RCC 7860 (cell line): Measurements from ENCODE around the gene SMTNL2.
"Not testable (repeated sequence)": the region's sequence is repeated elsewhere in the genome, so short reads cannot be mapped to it uniquely, and the experiment has no call there.

Source experiments
- DNase-seq: peaks from one replicate; pipeline ENCODE4 v3.0.0-alpha.2; 2015; ENCODE audit warnings: low spot score
- FAIRE-seq: peaks from 2 replicates; lab custom pipeline; 2012; peaks lifted over from hg19 to GRCh38; lab: Jason Lieb, UNC

The SMTNL2 gene

DNA sequence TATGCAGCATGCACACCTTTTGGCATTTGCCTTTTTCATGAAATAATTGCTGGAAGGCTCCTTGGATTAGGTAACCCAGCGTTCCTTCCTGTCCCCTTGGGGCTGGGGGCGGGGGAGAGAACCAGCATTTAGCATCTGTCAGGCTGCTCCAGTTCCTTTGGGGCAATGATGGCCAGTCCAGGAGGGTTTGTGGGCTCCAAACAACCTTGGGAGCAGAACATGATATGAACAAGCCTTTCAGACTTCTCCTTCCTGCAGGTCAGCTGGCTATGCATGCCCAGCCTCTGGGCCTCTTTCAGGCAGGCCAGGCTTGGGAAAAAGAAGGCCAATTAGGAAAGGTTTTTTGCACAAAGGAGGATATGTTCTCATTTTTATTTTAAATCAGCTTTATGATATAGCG, 1.1 kb upstream of the SMTNL2 start:
- FAIRE-seq (no peak), DNase-seq (no peak)

GRCh38 chr17:4583782-4584100, 588 bp upstream of the SMTNL2 start:
- no peak for FAIRE-seq

GRCh38 chr17:4584917-4585637, 748 bp downstream of the SMTNL2 start:
- DNase-seq (no peak), FAIRE-seq (no peak)

More at GRCh38 chr17:4583782-4584100, 588 bp upstream of the SMTNL2 start:
- DNase-seq = no peak

GRCh38 chr17:4585638-4585994, 1.3 kb downstream of the SMTNL2 start:
- no peak for FAIRE-seq
- no peak for DNase-seq

DNA sequence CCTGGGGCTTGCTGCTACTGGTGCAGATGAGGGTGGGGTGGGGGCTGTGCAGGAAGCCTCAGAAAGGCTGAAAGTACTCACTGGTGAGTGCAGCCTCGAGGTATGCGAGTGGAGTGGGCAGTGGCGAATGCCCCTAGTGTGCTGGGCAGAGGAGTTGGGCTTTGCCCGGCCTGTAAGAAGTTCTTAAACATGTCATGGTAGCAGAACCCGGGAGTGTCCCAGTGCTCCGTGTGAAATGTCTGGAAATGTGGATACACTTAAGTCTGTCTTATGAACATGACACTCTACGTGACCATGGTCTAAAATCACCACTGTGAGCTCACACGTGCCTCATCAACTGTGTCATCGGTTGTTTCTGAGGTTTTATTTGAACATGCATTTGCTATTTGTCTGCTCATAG, 1.7 kb downstream of the SMTNL2 start:
- DNase-seq = no peak
- FAIRE-seq = no peak

- DNase-seq = no peak
- FAIRE-seq = no peak
These were observed 2.9 kb downstream of the SMTNL2 start for GRCh38 chr17:4587195-4587594.

GRCh38 chr17:4587803-4588202, 3.5 kb downstream of the SMTNL2 start:
- DNase-seq (no peak), FAIRE-seq (no peak)

GRCh38 chr17:4588391-4588790, 4.1 kb downstream of the SMTNL2 start:
- FAIRE-seq = no peak

GRCh38 chr17:4588898-4589625, 4.7 kb downstream of the SMTNL2 start:
- FAIRE-seq (no peak), DNase-seq (no peak)

More at GRCh38 chr17:4588391-4588790, 4.1 kb downstream of the SMTNL2 start:
- no peak for DNase-seq

DNA sequence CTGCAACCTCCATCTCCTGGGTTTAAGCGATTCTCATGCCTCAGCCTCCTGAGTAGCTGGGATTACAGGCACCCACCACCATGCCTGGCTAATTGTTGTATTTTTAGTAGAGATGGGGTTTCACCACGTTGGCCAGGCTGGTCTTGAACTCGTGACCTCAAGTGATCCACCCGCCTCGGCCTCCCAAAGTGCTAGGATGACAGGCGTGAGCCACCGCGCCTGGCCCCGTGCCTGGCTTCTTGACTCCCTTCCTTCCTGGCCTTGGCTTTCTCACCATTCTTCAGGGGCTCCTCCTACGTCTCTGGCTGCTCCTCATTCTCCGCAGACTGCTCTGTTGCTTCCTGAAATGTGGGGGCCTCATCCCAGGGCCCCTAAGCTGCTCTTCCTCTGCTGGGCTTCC, 5.7 kb downstream of the SMTNL2 start:
- not testable (repeated sequence) for DNase-seq, FAIRE-seq

DNA sequence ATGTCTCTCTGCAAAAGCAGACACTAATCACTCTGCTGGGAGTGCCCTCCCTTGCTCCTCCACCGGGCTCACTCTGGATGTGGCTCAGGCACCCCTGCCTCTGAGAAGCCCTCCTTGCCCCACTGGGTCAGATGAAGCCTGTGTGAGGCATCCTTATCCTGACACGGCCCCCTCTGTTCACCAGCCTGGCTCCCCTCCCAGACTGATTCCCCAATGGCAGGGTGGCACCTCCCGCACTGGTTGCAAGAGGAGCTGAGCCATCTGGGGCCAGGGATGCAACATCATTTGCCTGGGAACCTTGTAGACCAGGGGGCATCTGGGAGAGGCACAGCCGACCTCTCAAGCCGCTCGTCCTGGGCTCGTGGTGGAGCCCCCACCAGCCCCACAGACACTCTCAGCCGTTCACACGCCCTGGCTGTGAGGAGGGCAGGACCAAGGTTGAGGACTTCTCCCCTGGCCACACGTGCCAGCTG, 6.7 kb downstream of the SMTNL2 start:
- FAIRE-seq (no peak), DNase-seq (no peak)

GRCh38 chr17:4591529-4591928, 7.2 kb downstream of the SMTNL2 start:
- FAIRE-seq = no peak
- no peak for DNase-seq

DNA sequence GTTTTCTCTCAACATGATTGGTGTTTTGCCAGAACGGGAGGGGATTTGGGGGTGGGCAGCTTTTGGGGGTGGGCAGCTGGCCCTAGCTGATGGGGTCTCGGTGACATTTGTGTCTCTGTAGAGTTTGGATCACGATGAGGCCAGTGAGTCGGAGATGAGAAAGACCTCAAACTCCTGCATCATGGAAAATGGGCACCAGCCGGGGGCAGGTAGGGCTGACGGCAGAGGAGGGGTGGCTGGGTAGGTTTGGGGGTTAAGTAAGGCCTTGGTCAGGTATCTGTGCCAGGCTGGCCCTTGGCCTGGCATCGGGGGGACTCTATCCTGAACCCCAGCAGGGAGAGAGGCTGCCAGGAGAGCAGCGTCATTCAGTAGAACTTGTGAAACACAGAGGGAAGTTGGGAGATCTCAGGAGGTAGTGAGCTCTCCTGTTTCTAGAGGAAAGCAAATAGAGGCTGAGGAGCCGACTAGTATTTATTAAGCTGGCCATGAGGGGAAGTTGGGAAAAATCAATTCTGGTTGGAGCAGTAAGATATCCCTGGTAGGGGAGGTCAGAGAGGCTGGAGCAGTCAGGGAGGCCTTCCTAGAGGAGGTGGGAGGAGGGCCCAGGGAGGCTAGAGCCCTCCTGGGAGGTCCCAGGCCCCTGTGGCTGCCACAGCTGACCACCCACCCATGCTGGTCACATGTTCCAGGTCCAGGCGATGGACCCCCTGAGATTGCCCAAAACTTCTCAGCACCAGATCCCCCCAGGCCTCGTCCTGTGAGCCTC, 8.1 kb downstream of the SMTNL2 start:
- FAIRE-seq = no peak

GRCh38 chr17:4593021-4593421, 8.7 kb downstream of the SMTNL2 start:
- FAIRE-seq (no peak), DNase-seq (no peak)

More for the DNA sequence above, 8.1 kb downstream of the SMTNL2 start:
- DNase-seq = no peak

DNA sequence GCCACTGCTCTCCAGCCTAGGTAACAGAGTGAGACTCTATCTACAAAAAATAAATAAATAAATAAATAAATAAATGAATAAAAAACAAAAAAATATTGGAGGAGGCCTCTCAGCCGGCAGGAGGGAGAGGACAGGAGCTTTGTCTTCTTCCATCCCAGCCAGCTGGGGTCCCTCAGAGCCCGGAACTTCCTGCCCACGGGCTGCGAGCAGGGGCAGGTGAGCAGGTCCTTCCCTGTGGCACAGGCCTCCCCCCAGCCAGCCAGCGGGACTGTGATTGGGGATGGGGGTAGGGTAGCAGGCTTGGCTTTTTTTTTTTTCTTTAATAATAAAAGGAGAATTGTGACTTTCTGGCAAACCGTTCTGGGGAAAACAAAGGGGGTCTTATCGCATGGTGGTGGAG, 10.1 kb downstream of the SMTNL2 start:
- no peak for DNase-seq
- no peak for FAIRE-seq

DNA sequence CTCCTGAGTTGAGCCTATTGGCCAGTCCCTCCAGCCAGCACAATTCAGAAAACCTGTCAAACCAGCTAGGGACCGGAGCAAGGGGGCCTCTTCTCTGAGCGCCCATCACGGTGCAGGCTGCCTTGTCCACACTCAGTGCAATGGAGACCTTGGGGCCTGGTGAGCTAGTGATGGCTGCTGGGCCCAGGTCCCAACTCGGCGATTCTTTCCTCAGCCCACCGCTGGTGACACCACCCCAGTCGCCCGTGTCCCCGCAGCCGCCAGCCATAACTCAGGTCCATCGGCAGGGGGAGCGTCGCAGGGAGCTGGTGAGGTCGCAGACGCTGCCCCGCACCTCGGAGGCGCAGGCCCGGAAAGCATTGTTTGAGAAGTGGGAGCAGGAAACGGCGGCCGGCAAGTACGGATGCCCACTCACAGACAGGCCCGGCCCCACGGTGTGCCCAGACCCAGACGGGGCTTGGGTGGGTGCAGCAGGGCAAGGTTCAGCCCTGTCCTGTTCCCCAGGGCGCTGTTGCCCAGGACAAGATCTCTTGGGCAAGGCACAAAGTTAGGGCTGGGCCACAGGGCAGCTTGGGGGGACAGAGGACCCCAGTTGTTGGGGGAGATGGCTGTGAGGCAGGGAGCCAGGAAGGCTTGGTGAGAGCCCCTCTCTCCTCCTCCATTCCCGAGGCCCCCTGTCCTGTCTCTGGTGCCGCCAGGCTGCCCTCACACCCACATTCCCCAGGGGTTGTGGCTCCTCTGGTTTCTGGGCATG, 10.8 kb downstream of the SMTNL2 start:
- DNase-seq (no peak), FAIRE-seq (no peak)

DNA sequence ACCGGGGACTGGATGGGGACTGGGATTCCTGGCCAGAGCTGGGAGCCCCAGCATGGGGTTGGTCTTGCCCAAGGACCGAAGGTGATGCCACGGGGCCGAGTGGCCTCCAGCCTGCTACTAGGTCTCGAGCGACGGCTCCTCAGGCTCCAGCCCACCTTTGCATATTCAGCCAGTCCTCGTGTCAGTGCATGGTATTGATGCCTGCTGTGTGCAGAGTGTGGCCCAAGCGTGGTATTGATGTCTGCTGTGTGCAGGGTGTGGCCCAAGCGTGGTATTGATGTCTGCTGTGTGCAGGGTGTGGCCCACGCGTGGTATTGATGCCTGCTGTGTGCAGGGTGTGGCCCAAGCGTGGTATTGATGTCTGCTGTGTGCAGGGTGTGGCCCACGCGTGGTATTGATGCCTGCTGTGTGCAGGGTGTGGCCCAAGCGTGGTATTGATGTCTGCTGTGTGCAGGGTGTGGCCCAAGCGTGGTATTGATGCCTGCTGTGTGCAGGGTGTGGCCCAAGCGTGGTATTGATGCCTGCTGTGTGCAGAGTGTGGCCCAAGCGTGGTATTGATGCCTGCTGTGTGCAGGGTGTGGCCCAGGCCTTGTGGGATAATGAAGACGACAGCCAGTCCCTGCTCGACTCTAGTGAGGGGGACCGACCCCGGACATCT, 11.5 kb downstream of the SMTNL2 start:
- not testable (repeated sequence) for DNase-seq, FAIRE-seq

GRCh38 chr17:4596636-4597380, 12.5 kb downstream of the SMTNL2 start:
- FAIRE-seq (no peak), DNase-seq (no peak)

DNA sequence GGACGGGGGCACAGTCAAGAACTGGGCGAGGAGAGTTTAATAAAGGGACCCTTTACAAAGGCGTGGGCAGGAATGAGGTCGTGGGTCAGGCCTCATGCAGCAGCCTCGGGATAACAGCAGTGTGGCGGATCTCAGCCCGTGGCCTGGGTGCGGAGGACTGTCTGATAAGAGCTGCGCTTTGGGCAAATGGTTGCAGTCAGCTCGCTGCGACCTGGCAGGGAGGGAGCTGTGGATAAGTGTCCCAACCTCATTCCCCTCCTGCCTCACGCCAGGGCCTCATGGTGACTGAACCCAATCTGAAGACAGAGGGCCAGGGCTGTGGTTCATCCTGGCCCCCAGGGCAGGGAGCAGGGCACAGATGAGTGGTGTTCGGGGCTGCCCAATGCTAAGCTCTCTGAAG, 13.6 kb downstream of the SMTNL2 start:
- FAIRE-seq (no peak), DNase-seq (no peak)
